Measurements from ENCODE around the gene METTL25. TPM values are rescaled to one million over a fixed set of nuclear protein-coding genes. Genes with fewer than 3 reads are reported as not detected.

Gene METTL25
- total and polyA plus RNA-seq, 2 experiments from 2014 or later = 7.6 to 14.3 TPM

DNA sequence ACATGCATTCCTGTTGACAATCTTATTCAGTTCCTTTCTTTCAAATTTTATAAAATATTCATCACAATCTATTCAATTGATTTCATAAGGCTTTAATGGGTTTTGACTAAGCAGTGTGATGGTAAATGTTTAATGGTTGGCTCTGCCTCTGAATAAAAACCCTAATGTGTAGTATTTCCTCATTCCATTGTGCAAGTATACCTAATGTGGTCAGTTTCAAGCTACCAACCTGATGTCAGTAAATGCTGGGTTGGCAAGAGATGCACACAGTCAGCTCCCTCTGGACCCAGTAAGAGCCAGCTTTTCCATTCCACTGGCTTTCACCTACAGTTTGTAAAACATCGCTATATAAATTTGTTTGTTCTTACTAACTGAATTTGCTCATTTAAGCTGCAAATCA, 53.9 kb downstream of the METTL25 start:
- DNase-seq (ENCODE audit: low spot score) = no peak
- no peak overlapping the region for H3K27ac ChIP-seq (ENCODE audit: low read depth)
- H3K4me3 ChIP-seq = no peak overlapping the region
- no peaks in the 10 kb centered on the region for H3K9me3 Mint-ChIP-seq
- H3K4me3 Mint-ChIP-seq = no peak overlapping the region
- no peak overlapping the region for H3K27ac Mint-ChIP-seq
- no peaks in the 10 kb centered on the region for H3K9me2 ChIP-seq (ENCODE audit: insufficient read depth)
- H3K36me3 Mint-ChIP-seq (ENCODE audit: low read depth) = no peaks in the 10 kb centered on the region
- H3K4me2 ChIP-seq = no peak overlapping the region
- no peaks in the 10 kb centered on the region for H3K79me2 ChIP-seq (replicated peaks; ENCODE audit: insufficient read depth)
- H2AFZ ChIP-seq = no peak overlapping the region
- H3K27me3 ChIP-seq (ENCODE audit: insufficient read depth) = no peaks in the 10 kb centered on the region
- no peak for ATAC-seq
- no peaks in the 10 kb centered on the region for H3K4me1 Mint-ChIP-seq
- TF ChIP-seq EZH2 (IDR thresholded peaks at IDR 0.05; ENCODE audit: low read depth, unreplicated experiment) (no peak), ETS1 (IDR thresholded peaks at IDR 0.05) (no peak), EZH2phosphoT487 (IDR thresholded peaks at IDR 0.05; ENCODE audit: unreplicated experiment) (no peak), STAT1 (IDR thresholded peaks at IDR 0.05; ENCODE audit: unreplicated experiment) (no peak), NANOG (IDR thresholded peaks at IDR 0.05; ENCODE audit: borderline replicate concordance) (no peak), ZNF114 (CRISPR knock-in tag; IDR thresholded peaks at IDR 0.05) (no peak), ZNF331 (CRISPR knock-in tag; IDR thresholded peaks at IDR 0.05; ENCODE audit: low read depth) (no peak), CREB1 (CRISPR knock-in tag; IDR thresholded peaks at IDR 0.05; ENCODE audit: low read depth) (no peak), CTCF (conservative IDR thresholded peaks at IDR 0.05; ENCODE audit: low read depth in 2 of 2) (no peak), JUNB (IDR thresholded peaks at IDR 0.05; ENCODE audit: unreplicated experiment) (no peak)
- TF ChIP-seq, protein P1, sequence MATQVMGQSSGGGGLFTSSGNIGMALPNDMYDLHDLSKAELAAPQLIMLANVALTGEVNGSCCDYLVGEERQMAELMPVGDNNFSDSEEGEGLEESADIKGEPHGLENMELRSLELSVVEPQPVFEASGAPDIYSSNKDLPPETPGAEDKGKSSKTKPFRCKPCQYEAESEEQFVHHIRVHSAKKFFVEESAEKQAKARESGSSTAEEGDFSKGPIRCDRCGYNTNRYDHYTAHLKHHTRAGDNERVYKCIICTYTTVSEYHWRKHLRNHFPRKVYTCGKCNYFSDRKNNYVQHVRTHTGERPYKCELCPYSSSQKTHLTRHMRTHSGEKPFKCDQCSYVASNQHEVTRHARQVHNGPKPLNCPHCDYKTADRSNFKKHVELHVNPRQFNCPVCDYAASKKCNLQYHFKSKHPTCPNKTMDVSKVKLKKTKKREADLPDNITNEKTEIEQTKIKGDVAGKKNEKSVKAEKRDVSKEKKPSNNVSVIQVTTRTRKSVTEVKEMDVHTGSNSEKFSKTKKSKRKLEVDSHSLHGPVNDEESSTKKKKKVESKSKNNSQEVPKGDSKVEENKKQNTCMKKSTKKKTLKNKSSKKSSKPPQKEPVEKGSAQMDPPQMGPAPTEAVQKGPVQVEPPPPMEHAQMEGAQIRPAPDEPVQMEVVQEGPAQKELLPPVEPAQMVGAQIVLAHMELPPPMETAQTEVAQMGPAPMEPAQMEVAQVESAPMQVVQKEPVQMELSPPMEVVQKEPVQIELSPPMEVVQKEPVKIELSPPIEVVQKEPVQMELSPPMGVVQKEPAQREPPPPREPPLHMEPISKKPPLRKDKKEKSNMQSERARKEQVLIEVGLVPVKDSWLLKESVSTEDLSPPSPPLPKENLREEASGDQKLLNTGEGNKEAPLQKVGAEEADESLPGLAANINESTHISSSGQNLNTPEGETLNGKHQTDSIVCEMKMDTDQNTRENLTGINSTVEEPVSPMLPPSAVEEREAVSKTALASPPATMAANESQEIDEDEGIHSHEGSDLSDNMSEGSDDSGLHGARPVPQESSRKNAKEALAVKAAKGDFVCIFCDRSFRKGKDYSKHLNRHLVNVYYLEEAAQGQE (IDR thresholded peaks at IDR 0.05; ENCODE audit: unreplicated experiment) = no peak
- TF ChIP-seq, protein P2, sequence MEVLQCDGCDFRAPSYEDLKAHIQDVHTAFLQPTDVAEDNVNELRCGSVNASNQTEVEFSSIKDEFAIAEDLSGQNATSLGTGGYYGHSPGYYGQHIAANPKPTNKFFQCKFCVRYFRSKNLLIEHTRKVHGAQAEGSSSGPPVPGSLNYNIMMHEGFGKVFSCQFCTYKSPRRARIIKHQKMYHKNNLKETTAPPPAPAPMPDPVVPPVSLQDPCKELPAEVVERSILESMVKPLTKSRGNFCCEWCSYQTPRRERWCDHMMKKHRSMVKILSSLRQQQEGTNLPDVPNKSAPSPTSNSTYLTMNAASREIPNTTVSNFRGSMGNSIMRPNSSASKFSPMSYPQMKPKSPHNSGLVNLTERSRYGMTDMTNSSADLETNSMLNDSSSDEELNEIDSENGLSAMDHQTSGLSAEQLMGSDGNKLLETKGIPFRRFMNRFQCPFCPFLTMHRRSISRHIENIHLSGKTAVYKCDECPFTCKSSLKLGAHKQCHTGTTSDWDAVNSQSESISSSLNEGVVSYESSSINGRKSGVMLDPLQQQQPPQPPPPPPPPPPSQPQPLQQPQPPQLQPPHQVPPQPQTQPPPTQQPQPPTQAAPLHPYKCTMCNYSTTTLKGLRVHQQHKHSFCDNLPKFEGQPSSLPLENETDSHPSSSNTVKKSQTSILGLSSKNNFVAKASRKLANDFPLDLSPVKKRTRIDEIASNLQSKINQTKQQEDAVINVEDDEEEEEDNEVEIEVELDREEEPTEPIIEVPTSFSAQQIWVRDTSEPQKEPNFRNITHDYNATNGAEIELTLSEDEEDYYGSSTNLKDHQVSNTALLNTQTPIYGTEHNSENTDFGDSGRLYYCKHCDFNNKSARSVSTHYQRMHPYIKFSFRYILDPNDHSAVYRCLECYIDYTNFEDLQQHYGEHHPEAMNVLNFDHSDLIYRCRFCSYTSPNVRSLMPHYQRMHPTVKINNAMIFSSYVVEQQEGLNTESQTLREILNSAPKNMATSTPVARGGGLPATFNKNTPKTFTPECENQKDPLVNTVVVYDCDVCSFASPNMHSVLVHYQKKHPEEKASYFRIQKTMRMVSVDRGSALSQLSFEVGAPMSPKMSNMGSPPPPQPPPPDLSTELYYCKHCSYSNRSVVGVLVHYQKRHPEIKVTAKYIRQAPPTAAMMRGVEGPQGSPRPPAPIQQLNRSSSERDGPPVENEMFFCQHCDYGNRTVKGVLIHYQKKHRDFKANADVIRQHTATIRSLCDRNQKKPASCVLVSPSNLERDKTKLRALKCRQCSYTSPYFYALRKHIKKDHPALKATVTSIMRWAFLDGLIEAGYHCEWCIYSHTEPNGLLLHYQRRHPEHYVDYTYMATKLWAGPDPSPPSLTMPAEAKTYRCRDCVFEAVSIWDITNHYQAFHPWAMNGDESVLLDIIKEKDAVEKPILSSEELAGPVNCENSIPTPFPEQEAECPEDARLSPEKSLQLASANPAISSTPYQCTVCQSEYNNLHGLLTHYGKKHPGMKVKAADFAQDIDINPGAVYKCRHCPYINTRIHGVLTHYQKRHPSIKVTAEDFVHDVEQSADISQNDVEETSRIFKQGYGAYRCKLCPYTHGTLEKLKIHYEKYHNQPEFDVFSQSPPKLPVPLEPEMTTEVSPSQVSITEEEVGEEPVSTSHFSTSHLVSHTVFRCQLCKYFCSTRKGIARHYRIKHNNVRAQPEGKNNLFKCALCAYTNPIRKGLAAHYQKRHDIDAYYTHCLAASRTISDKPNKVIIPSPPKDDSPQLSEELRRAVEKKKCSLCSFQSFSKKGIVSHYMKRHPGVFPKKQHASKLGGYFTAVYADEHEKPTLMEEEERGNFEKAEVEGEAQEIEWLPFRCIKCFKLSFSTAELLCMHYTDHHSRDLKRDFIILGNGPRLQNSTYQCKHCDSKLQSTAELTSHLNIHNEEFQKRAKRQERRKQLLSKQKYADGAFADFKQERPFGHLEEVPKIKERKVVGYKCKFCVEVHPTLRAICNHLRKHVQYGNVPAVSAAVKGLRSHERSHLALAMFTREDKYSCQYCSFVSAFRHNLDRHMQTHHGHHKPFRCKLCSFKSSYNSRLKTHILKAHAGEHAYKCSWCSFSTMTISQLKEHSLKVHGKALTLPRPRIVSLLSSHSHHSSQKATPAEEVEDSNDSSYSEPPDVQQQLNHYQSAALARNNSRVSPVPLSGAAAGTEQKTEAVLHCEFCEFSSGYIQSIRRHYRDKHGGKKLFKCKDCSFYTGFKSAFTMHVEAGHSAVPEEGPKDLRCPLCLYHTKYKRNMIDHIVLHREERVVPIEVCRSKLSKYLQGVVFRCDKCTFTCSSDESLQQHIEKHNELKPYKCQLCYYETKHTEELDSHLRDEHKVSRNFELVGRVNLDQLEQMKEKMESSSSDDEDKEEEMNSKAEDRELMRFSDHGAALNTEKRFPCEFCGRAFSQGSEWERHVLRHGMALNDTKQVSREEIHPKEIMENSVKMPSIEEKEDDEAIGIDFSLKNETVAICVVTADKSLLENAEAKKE (CRISPR knock-in tag; IDR thresholded peaks at IDR 0.05) = no peak
- H4K20me1 ChIP-seq (replicated peaks; ENCODE audit: insufficient read depth) = no peaks in the 10 kb centered on the region
- no peaks in the 10 kb centered on the region for H3K4me1 ChIP-seq (ENCODE audit: insufficient read depth)
- no peaks in the 10 kb centered on the region for H3F3A ChIP-seq (replicated peaks; ENCODE audit: low read depth)
- no peaks in the 10 kb centered on the region for H3K27me3 Mint-ChIP-seq (ENCODE audit: insufficient read depth, low read depth, poor library complexity)
- no peaks in the 10 kb centered on the region for H3K36me3 ChIP-seq (ENCODE audit: insufficient read depth)
